OCI-LY7 (cell line): ENCODE data around the gene CHD9NB. TPM values are rescaled to one million over a fixed set of nuclear protein-coding genes. Genes with fewer than 3 reads are reported as not detected.

Source experiments
- BruUV-seq: library from RNA; stranded (reverse); fragments of 400-500 nt; replicated peaks from 2 replicates; lab custom pipeline; 2021; lab: Mats Ljungman, UMichigan
- CTCF ChIA-PET: fragments of 300-600 bp; sonication (Branson Sonifier 250); formaldehyde crosslinking; loops from one replicate; lab custom pipeline; 2022; ENCODE audit warnings: antibody characterized with exemption; ENCODE audit not compliant: unreplicated experiment; lab: Charles Lee
- POLR2A ChIA-PET: fragments of 300-600 bp; sonication (Branson Sonifier 250); formaldehyde crosslinking; loops from one replicate; lab custom pipeline; 2022; ENCODE audit warnings: antibody characterized with exemption; lab: Charles Lee
- DNase-seq: peaks from one replicate; pipeline ENCODE4 v3.0.0-alpha.2; 2015; ENCODE audit warnings: low spot score
- H2AFZ ChIP-seq: fragments of 200-600 bp; sonication (generic), shearing (Covaris generic); 2 replicates; pipeline ENCODE4 v1.6.1; 2014; ENCODE audit warnings: mild to moderate bottlenecking, antibody characterized with exemption, low read length, moderate library complexity
- H3K27ac ChIP-seq: fragments of 200-600 bp; sonication (generic); 2 replicates; pipeline ENCODE4 v1.5.1; 2014; ENCODE audit warnings: mixed run types, low read depth, mild to moderate bottlenecking, moderate library complexity, low read length, inconsistent platforms; ENCODE audit not compliant: poor library complexity, severe bottlenecking
- H3K36me3 ChIP-seq: fragments of 200-600 bp; sonication (generic); 2 replicates; pipeline ENCODE4 v1.6.1; 2014; ENCODE audit warnings: mild to moderate bottlenecking, antibody characterized with exemption, low read length, moderate library complexity, mixed read lengths; ENCODE audit not compliant: insufficient read depth
- H3K4me1 ChIP-seq: fragments of 200-600 bp; sonication (generic); 2 replicates; pipeline ENCODE4 v1.5.1; 2014; ENCODE audit warnings: mild to moderate bottlenecking, low read length; ENCODE audit not compliant: insufficient read depth, poor library complexity, severe bottlenecking
- H3K4me2 ChIP-seq: fragments of 200-600 bp; sonication (generic); 2 replicates; pipeline ENCODE4 v1.6.1; 2014; ENCODE audit warnings: mild to moderate bottlenecking, low read length
- H3K4me3 ChIP-seq: fragments of 200-600 bp; sonication (generic); 2 replicates; pipeline ENCODE4 v1.5.1; 2014; ENCODE audit warnings: mild to moderate bottlenecking, low read depth, low read length; ENCODE audit not compliant: poor library complexity, severe bottlenecking
- H3K79me2 ChIP-seq: fragments of 200-600 bp; sonication (generic); 2 replicates; pipeline ENCODE4 v1.6.1; 2016; ENCODE audit warnings: low read depth, mild to moderate bottlenecking, low read length, moderate library complexity, mixed read lengths; ENCODE audit not compliant: insufficient read depth
- H3K9me2 ChIP-seq: fragments of 200-600 bp; sonication (generic); 2 replicates; pipeline ENCODE4 v1.6.1; 2016; ENCODE audit warnings: mild to moderate bottlenecking, low read length, mixed read lengths; ENCODE audit not compliant: insufficient read depth
- H3K9me3 ChIP-seq: fragments of 200-600 bp; sonication (generic); 2 replicates; pipeline ENCODE4 v1.6.1; 2014; ENCODE audit warnings: mild to moderate bottlenecking, mixed run types, low read length, mixed read lengths
- H4K20me1 ChIP-seq: fragments of 200-600 bp; sonication (generic); 2 replicates; pipeline ENCODE4 v1.6.1; 2014; ENCODE audit warnings: mild to moderate bottlenecking, antibody characterized with exemption, low read length, moderate library complexity, mixed read lengths; ENCODE audit not compliant: insufficient read depth
- EZH2phosphoT487 ChIP-seq: fragments of 200-600 bp; sonication (generic); IDR thresholded peaks from 2 replicates; pipeline ENCODE4 v1.6.1; 2018; ENCODE audit warnings: low read depth, borderline replicate concordance, mild to moderate bottlenecking, mixed run types, antibody characterized with exemption, low read length, moderate library complexity, mixed read lengths
- intact Hi-C: fragments of 100-400 bp; cut with micrococcal nuclease; formaldehyde crosslinking; loops from one replicate; pipeline ENCODE4 v1.10.0; 2022; ENCODE audit not compliant: unreplicated experiment
- total RNA-seq, 2 experiments: library from RNA; depleted of rRNA in 1 of 2; stranded (reverse); fragments of >200 nt in 1 of 2; shearing (Covaris generic) in 1 of 2; gene quantifications; 2 replicates each; pipeline ENCODE4 v1.2.3, GENCODE V29; 2014 to 2022
- TF ChIP-seq, protein P1 (sequence below): fragments of 200-600 bp; sonication (generic); conservative IDR thresholded peaks from 2 replicates; pipeline ENCODE4 v1.5.1; 2014; ENCODE audit warnings: mild to moderate bottlenecking, antibody characterized with exemption, low read length, moderate library complexity, mixed read lengths

The CHD9NB gene
- total RNA-seq, 2 experiments from 2014 or later, result not detected

GRCh38 chr16:52993179-52993578 is 59.5 kb downstream of the CHD9NB start:
- CTCF ChIA-PET, result no interaction called here
- H3K4me1 ChIP-seq, result no peaks in the 10 kb centered on the region
- H3K27ac ChIP-seq, result no peak overlapping the region
- H3K79me2 ChIP-seq, result no peaks in the 10 kb centered on the region
- no peaks in the 10 kb centered on the region for H3K36me3 ChIP-seq
- H3K4me2 ChIP-seq, result no peak overlapping the region
- DNase-seq, result no peak
- TF ChIP-seq EZH2phosphoT487, result no peak
- TF ChIP-seq, protein P1, sequence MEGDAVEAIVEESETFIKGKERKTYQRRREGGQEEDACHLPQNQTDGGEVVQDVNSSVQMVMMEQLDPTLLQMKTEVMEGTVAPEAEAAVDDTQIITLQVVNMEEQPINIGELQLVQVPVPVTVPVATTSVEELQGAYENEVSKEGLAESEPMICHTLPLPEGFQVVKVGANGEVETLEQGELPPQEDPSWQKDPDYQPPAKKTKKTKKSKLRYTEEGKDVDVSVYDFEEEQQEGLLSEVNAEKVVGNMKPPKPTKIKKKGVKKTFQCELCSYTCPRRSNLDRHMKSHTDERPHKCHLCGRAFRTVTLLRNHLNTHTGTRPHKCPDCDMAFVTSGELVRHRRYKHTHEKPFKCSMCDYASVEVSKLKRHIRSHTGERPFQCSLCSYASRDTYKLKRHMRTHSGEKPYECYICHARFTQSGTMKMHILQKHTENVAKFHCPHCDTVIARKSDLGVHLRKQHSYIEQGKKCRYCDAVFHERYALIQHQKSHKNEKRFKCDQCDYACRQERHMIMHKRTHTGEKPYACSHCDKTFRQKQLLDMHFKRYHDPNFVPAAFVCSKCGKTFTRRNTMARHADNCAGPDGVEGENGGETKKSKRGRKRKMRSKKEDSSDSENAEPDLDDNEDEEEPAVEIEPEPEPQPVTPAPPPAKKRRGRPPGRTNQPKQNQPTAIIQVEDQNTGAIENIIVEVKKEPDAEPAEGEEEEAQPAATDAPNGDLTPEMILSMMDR, result no peak
- H3K9me2 ChIP-seq, result no peaks in the 10 kb centered on the region
- POLR2A ChIA-PET, result interaction anchor here (0.6 kb wide), 1 partner anchor 26 kb away, joined by 3 read pairs; no protein-coding TSS in a partner anchor
- no peaks in the 10 kb centered on the region for H4K20me1 ChIP-seq
- H3K4me3 ChIP-seq, result no peak overlapping the region
- no TSS peak for BruUV-seq
- intact Hi-C loops, result no loop called here
- no peaks in the 10 kb centered on the region for H3K9me3 ChIP-seq
- H2AFZ ChIP-seq, result no peak overlapping the region

DNA sequence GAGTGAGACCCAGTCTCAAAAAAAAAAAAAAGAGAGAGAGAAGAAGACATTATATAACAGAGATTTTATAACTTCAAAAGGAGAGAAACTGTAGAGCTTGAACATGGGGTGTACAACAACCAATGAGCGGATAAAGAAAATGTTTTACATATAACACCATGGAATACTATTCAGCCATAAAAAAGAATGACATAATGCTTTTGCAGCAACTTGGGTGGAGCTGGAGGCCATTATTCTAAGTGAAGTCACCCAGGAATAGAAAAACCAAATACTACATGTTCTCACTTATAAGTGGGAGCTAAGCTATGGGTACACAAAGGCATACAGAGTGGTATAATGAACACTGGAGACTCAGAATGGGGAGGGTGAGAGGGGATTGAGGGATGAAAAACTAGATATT is 61.1 kb downstream of the CHD9NB start:
- intact Hi-C loops, result no loop called here
- Histone ChIP-seq H3K27ac (no peak overlapping the region), H2AFZ (no peak overlapping the region), H3K4me1 (no peaks in the 10 kb centered on the region), H3K79me2 (no peaks in the 10 kb centered on the region), H3K4me2 (no peak overlapping the region), H3K9me2 (no peaks in the 10 kb centered on the region), H3K4me3 (no peak overlapping the region), H4K20me1 (no peaks in the 10 kb centered on the region), H3K9me3 (no peaks in the 10 kb centered on the region), H3K36me3 (no peaks in the 10 kb centered on the region)
- ChIA-PET POLR2A (no interaction called here), CTCF (no interaction called here)
- DNase-seq, result no peak
- no peak for TF ChIP-seq EZH2phosphoT487
- TF ChIP-seq, protein P1, result no peak
- no TSS peak for BruUV-seq

Other genes with a start within 250 kb of the CHD9NB start
- gene CHD9, start 2.1 kb upstream of the CHD9NB start, total RNA-seq (2014; rRNA removed; shearing (Covaris generic)), result 52.6 and 56.5 TPM in 2 replicates
- 85.9 and 98.7 TPM in 2 replicates for gene CHD9, start 2.1 kb upstream of the CHD9NB start, total RNA-seq (2022)